Loucy (cell line): ENCODE measurements around the gene SNAPC4.

Source experiments
- H2AFZ ChIP-seq: fragments of 200-600 bp; sonication (generic); 2 replicates; pipeline ENCODE4 v1.6.0; 2016; ENCODE audit warnings: antibody characterized with exemption, mild to moderate bottlenecking, low read length, moderate library complexity
- H3F3A ChIP-seq: fragments of 200-600 bp; 2 replicates; pipeline ENCODE4 v1.6.0; 2016; ENCODE audit warnings: antibody characterized with exemption, low read depth, mild to moderate bottlenecking
- H3K27me3 ChIP-seq: fragments of 200-600 bp; sonication (generic); 2 replicates; pipeline ENCODE4 v1.6.1; 2014; ENCODE audit warnings: low read length, mild to moderate bottlenecking; ENCODE audit not compliant: insufficient read depth, poor library complexity, severe bottlenecking
- H3K36me3 ChIP-seq: fragments of 200-600 bp; sonication (generic); 2 replicates; pipeline ENCODE4 v1.6.1; 2016; ENCODE audit warnings: low read length; ENCODE audit not compliant: insufficient read depth
- H3K4me1 ChIP-seq: fragments of 200-600 bp; sonication (generic); 2 replicates; pipeline ENCODE4 v1.5.1; 2014; ENCODE audit warnings: low read length, mild to moderate bottlenecking; ENCODE audit not compliant: insufficient read depth, poor library complexity, severe bottlenecking
- H3K4me2 ChIP-seq: fragments of 200-600 bp; sonication (generic); 2 replicates; pipeline ENCODE4 v1.6.0; 2014; ENCODE audit warnings: antibody characterized with exemption, low read length, low read depth, mild to moderate bottlenecking; ENCODE audit not compliant: poor library complexity, severe bottlenecking
- H3K4me3 ChIP-seq: fragments of 200-600 bp; sonication (generic); 2 replicates; pipeline ENCODE4 v1.5.1; 2014; ENCODE audit warnings: low read length, mild to moderate bottlenecking, mixed read lengths; ENCODE audit not compliant: poor library complexity, severe bottlenecking
- H3K79me2 ChIP-seq: fragments of 200-600 bp; sonication (generic); 2 replicates; pipeline ENCODE4 v1.6.1; 2014; ENCODE audit warnings: low read length; ENCODE audit not compliant: insufficient read depth
- H3K9ac ChIP-seq: fragments of 200-600 bp; sonication (generic); 2 replicates; pipeline ENCODE4 v1.6.0; 2014; ENCODE audit warnings: mild to moderate bottlenecking, low read depth, low read length, moderate library complexity; ENCODE audit not compliant: poor library complexity, severe bottlenecking
- H3K9me2 ChIP-seq: fragments of 200-600 bp; sonication (generic); replicated peaks from 2 replicates; pipeline ENCODE4 v1.6.1; 2016; ENCODE audit warnings: low read depth, low read length, mixed read lengths
- H3K9me3 ChIP-seq: fragments of 200-600 bp; sonication (generic); 2 replicates; pipeline ENCODE4 v1.6.1; 2014; ENCODE audit warnings: mild to moderate bottlenecking, antibody characterized with exemption, low read length, low read depth; ENCODE audit not compliant: insufficient read depth
- H4K20me1 ChIP-seq: fragments of 200-600 bp; sonication (generic); 2 replicates; pipeline ENCODE4 v1.6.0; 2014; ENCODE audit warnings: antibody characterized with exemption, low read length, mild to moderate bottlenecking; ENCODE audit not compliant: insufficient read depth, poor library complexity, severe bottlenecking
- EZH2phosphoT487 ChIP-seq: fragments of 200-600 bp; IDR thresholded peaks from 2 replicates; pipeline ENCODE4 v1.6.1; 2018; ENCODE audit warnings: antibody characterized with exemption, mild to moderate bottlenecking, moderate library complexity, borderline replicate concordance
- TF ChIP-seq, protein P1 (sequence below): fragments of 200-600 bp; sonication (generic); conservative IDR thresholded peaks from 2 replicates; pipeline ENCODE4 v1.5.1; 2014; ENCODE audit warnings: mild to moderate bottlenecking, antibody characterized with exemption, low read length

Gene SNAPC4

DNA sequence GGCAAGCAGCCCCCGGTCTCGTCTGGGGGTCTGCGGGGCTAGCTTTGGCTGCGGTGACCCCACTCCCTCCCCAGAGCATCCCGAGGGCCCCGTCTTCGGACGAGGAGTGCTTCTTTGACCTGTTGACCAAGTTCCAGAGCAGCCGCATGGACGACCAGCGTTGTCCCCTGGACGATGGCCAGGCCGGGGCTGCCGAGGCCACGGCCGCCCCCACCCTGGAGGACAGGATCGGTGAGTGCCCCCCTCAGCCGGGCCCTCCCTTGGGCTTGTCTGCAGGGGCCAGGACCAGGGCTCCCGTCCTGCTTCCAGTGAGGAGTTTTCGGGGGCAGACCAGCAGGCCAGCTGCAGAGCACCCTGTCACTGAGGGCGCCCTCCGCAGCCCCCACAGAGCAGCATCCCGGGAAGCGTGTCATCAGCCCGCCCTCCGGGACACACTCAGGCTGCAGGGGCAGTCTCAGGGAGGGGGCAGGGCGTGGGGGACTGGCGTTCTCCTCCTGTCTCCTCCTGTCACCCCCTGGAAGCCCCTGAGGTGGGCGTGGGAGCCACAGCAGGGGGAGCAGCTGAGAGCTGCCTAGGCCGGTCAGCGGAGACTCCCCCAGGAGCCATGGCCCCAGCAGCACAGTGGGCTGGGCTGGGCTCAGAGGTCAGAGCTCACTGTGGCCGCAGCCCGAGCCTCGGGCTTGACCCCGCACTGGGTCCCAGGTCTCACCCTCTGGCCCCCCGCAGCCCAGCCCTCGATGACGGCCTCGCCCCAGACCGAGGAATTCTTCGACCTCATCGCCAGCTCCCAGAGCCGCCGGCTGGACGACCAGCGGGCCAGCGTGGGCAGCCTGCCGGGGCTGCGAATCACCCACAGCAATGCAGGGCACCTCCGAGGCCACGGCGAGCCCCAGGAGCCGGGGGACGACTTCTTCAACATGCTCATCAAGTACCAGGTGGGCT is 44.1 kb downstream of the SNAPC4 start:
- Histone ChIP-seq H3K9ac (no peak overlapping the region), H3K9me2 (no peaks in the 10 kb centered on the region), H4K20me1 (no peaks in the 10 kb centered on the region), H3K36me3 (no peaks in the 10 kb centered on the region), H2AFZ (no peak overlapping the region), H3F3A (no peaks in the 10 kb centered on the region), H3K4me2 (no peak overlapping the region), H3K4me1 (no peaks in the 10 kb centered on the region), H3K4me3 (no peak overlapping the region), H3K79me2 (no peaks in the 10 kb centered on the region), H3K9me3 (no peaks in the 10 kb centered on the region), H3K27me3 (no peaks in the 10 kb centered on the region)
- no peak for TF ChIP-seq EZH2phosphoT487
- TF ChIP-seq, protein P1, sequence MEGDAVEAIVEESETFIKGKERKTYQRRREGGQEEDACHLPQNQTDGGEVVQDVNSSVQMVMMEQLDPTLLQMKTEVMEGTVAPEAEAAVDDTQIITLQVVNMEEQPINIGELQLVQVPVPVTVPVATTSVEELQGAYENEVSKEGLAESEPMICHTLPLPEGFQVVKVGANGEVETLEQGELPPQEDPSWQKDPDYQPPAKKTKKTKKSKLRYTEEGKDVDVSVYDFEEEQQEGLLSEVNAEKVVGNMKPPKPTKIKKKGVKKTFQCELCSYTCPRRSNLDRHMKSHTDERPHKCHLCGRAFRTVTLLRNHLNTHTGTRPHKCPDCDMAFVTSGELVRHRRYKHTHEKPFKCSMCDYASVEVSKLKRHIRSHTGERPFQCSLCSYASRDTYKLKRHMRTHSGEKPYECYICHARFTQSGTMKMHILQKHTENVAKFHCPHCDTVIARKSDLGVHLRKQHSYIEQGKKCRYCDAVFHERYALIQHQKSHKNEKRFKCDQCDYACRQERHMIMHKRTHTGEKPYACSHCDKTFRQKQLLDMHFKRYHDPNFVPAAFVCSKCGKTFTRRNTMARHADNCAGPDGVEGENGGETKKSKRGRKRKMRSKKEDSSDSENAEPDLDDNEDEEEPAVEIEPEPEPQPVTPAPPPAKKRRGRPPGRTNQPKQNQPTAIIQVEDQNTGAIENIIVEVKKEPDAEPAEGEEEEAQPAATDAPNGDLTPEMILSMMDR = no peak

DNA sequence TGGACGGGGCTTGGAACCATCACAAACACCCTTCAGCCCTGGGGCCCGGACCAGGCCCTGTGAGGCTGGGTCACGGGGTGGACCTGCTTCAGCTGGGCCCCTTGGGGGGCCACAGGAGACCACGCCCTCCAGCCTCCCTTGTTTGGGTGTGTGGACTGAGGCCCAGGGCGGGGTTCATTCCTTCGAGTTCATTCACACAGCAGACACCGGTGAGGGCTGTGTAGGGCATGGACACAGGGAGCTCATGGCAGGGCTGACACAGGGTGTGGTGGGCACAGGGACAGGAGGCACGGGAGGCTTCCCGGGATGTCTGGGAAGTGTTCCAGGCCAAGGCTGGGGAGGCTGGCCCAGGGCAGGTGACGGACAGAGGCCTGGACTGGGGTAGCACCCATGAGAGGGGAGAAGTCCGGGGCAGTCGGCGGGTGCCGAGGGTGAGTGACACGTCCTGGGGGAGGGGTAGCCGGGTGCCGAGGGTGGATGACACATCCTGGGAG is 45.3 kb downstream of the SNAPC4 start:
- no peak overlapping the region for H3K4me2 ChIP-seq
- no peaks in the 10 kb centered on the region for H3K9me2 ChIP-seq
- no peak overlapping the region for H3K4me3 ChIP-seq
- no peaks in the 10 kb centered on the region for H3K79me2 ChIP-seq
- H3K9ac ChIP-seq = no peak overlapping the region
- H3K27me3 ChIP-seq = no peaks in the 10 kb centered on the region
- no peaks in the 10 kb centered on the region for H4K20me1 ChIP-seq
- H2AFZ ChIP-seq = no peak overlapping the region
- no peaks in the 10 kb centered on the region for H3K36me3 ChIP-seq
- H3F3A ChIP-seq = no peaks in the 10 kb centered on the region
- H3K4me1 ChIP-seq = no peaks in the 10 kb centered on the region
- H3K9me3 ChIP-seq = no peaks in the 10 kb centered on the region
- no peak for TF ChIP-seq EZH2phosphoT487
- TF ChIP-seq, protein P1 = no peak

- H3K9me2 ChIP-seq = no peaks in the 10 kb centered on the region
- no peaks in the 10 kb centered on the region for H4K20me1 ChIP-seq
- no peaks in the 10 kb centered on the region for H3K36me3 ChIP-seq
- H3F3A ChIP-seq = no peaks in the 10 kb centered on the region
- no peaks in the 10 kb centered on the region for H3K79me2 ChIP-seq
- H3K4me3 ChIP-seq = no peak overlapping the region
- H3K9me3 ChIP-seq = no peaks in the 10 kb centered on the region
- no peaks in the 10 kb centered on the region for H3K27me3 ChIP-seq
- no peaks in the 10 kb centered on the region for H3K4me1 ChIP-seq
- TF ChIP-seq, protein P1 = no peak
- TF ChIP-seq EZH2phosphoT487 = no peak
- no peak overlapping the region for H3K9ac ChIP-seq
- no peak overlapping the region for H2AFZ ChIP-seq
- H3K4me2 ChIP-seq = no peak overlapping the region
Observed at GRCh38 chr9:136353757-136354488, 46.0 kb downstream of the SNAPC4 start.
